OCI-LY7 (cell line): ENCODE measurements around the gene PLXNB1.

Source experiments
- EZH2phosphoT487 ChIP-seq: fragments of 200-600 bp; sonication (generic); IDR thresholded peaks from 2 replicates; pipeline ENCODE4 v1.6.1; 2018; ENCODE audit warnings: low read depth, borderline replicate concordance, mild to moderate bottlenecking, mixed run types, antibody characterized with exemption, low read length, moderate library complexity, mixed read lengths
- TF ChIP-seq, protein P1 (sequence below): fragments of 200-600 bp; sonication (generic); conservative IDR thresholded peaks from 2 replicates; pipeline ENCODE4 v1.5.1; 2014; ENCODE audit warnings: mild to moderate bottlenecking, antibody characterized with exemption, low read length, moderate library complexity, mixed read lengths

DNA sequence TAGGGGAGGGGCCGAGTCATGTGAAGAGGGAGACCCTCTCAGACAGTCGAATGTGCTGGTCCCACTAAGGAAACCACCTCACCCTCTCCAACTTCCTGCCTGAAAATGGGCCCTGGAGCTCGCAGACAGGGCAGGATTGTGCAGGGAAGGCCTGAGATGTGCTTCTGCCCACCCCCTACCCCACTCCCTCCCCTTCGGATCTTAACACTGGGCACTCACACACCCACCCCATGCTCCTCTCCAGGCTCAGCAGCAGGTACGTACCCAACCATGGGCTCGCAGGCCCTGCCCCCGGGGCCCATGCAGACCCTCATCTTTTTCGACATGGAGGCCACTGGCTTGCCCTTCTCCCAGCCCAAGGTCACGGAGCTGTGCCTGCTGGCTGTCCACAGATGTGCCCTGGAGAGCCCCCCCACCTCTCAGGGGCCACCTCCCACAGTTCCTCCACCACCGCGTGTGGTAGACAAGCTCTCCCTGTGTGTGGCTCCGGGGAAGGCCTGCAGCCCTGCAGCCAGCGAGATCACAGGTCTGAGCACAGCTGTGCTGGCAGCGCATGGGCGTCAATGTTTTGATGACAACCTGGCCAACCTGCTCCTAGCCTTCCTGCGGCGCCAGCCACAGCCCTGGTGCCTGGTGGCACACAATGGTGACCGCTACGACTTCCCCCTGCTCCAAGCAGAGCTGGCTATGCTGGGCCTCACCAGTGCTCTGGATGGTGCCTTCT lies 36.7 kb upstream of the PLXNB1 start:
- TF ChIP-seq, protein P1, sequence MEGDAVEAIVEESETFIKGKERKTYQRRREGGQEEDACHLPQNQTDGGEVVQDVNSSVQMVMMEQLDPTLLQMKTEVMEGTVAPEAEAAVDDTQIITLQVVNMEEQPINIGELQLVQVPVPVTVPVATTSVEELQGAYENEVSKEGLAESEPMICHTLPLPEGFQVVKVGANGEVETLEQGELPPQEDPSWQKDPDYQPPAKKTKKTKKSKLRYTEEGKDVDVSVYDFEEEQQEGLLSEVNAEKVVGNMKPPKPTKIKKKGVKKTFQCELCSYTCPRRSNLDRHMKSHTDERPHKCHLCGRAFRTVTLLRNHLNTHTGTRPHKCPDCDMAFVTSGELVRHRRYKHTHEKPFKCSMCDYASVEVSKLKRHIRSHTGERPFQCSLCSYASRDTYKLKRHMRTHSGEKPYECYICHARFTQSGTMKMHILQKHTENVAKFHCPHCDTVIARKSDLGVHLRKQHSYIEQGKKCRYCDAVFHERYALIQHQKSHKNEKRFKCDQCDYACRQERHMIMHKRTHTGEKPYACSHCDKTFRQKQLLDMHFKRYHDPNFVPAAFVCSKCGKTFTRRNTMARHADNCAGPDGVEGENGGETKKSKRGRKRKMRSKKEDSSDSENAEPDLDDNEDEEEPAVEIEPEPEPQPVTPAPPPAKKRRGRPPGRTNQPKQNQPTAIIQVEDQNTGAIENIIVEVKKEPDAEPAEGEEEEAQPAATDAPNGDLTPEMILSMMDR: no peak
- no peak for TF ChIP-seq EZH2phosphoT487
